Measurements from ENCODE around the gene SATB1. TPM values are rescaled to one million over a fixed set of nuclear protein-coding genes. Genes with fewer than 3 reads are reported as not detected.

Gene SATB1
- total RNA-seq, 1 donor from 2014 or later = 2.0 TPM

- no peak for DNase-seq (ENCODE audit: low read depth)
- no peak overlapping the region for H3K4me3 ChIP-seq (ENCODE audit: low read depth, low read length)
- TF ChIP-seq, protein P1, sequence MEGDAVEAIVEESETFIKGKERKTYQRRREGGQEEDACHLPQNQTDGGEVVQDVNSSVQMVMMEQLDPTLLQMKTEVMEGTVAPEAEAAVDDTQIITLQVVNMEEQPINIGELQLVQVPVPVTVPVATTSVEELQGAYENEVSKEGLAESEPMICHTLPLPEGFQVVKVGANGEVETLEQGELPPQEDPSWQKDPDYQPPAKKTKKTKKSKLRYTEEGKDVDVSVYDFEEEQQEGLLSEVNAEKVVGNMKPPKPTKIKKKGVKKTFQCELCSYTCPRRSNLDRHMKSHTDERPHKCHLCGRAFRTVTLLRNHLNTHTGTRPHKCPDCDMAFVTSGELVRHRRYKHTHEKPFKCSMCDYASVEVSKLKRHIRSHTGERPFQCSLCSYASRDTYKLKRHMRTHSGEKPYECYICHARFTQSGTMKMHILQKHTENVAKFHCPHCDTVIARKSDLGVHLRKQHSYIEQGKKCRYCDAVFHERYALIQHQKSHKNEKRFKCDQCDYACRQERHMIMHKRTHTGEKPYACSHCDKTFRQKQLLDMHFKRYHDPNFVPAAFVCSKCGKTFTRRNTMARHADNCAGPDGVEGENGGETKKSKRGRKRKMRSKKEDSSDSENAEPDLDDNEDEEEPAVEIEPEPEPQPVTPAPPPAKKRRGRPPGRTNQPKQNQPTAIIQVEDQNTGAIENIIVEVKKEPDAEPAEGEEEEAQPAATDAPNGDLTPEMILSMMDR (conservative IDR thresholded peaks at IDR 0.05; ENCODE audit: low read depth, low read length) = no peak
Measured at GRCh38 chr3:18393906-18394305, 31.2 kb downstream of the SATB1 start.

- TF ChIP-seq, protein P1 (conservative IDR thresholded peaks at IDR 0.05; ENCODE audit: low read depth, low read length) = no peak
- DNase-seq (ENCODE audit: low read depth) = no peak
- H3K4me3 ChIP-seq (ENCODE audit: low read depth, low read length) = no peak overlapping the region
Measured at GRCh38 chr3:18390024-18390660, 35.0 kb downstream of the SATB1 start.

DNA sequence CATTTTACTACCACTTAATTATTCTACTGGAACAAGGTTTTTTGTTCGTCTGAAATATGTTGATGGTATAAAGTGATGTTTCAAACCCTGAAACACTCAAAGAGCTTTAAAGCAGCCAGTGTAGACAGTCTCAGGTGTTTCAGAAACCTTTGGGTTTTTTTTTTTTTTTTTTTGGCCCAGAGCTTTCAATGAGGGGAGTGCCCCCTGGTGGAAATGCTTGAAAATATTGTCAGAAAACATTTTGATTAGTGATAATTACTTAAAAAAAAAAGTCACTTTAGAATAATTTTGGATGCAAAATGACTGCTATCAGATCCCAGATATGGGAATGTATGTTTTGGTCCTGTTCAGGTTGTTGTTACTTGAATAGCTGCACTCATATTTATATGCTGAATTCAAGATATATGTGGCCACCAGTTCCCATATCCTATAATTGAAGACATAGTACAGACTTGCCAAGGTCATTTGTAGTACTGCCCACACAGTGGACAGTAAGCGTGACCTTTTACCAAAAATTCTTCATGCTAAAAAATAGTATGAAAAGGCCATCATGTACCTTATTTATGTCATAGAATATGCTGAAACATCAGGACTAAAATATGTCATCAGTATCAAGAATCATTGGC lies 35.9 kb downstream of the SATB1 start:
- H3K4me3 ChIP-seq (ENCODE audit: low read depth, low read length) = no peak overlapping the region
- DNase-seq (ENCODE audit: low read depth) = no peak
- TF ChIP-seq, protein P1 (conservative IDR thresholded peaks at IDR 0.05; ENCODE audit: low read depth, low read length) = peak; percentile 69

DNA sequence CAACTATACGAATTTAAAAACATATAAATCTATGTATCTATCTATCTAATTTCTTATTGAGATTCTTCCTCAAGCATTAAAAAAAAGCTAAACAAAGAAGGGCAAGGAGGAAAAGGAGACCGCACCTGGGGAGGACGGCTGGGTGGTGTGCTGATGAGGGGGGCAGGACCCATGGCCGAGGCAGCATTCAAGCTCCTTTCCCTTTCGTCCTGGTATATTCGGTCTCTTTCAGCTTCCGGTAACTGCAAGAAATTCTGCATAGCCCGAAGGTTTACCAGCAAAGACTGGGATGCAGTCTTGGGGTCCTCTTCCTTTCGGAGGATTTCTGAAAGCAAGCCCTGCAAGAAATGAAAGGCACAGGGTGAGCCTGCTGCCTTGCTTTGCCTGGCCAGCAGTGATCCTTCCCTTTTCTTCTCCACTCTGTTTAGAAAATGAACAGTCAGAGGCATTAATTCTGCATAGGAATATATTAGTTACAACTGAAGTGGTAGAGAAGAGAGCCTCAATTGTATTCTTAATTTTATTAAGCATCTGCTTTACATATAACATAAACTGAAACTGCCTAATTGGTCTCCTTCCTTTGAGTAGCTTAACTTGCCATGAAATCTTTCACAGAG lies 38.8 kb downstream of the SATB1 start:
- no peak for DNase-seq (ENCODE audit: low read depth)
- no peak overlapping the region for H3K4me3 ChIP-seq (ENCODE audit: low read depth, low read length)
- TF ChIP-seq, protein P1 (conservative IDR thresholded peaks at IDR 0.05; ENCODE audit: low read depth, low read length) = no peak

DNA sequence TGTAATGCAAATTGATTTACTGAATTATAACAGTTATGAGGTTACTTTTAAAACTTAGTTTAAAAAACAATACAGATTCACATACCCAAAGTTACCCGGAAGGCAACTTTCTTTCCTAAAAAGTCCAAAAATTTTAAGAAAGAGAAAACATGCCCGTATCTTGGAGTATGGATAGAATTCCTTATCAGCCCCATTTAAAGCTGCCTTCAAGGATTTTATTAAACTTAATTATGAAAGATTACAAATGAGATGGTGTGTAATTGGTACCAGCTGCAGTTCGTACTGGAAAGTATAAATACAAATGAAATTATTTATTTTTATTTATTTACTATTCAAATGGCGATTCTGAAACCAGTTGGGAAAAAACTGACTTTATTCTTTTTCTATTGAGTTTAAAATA lies 39.4 kb downstream of the SATB1 start:
- TF ChIP-seq, protein P1 (conservative IDR thresholded peaks at IDR 0.05; ENCODE audit: low read depth, low read length) = no peak
- H3K4me3 ChIP-seq (ENCODE audit: low read depth, low read length) = no peak overlapping the region
- DNase-seq (ENCODE audit: low read depth) = no peak

GRCh38 chr3:18382760-18383369 lies 42.3 kb downstream of the SATB1 start:
- no peak for DNase-seq (ENCODE audit: low read depth)
- TF ChIP-seq, protein P1 (conservative IDR thresholded peaks at IDR 0.05; ENCODE audit: low read depth, low read length) = no peak
- no peak overlapping the region for H3K4me3 ChIP-seq (ENCODE audit: low read depth, low read length)

All from epithelial cell of proximal tubule (primary cell).